HG02970 (cell line): ENCODE measurements around the gene SLC25A41.
"Not testable (repeated sequence)": the region's sequence is repeated elsewhere in the genome, so short reads cannot be mapped to it uniquely, and the experiment has no call there.

Source experiments
- ATAC-seq: cut with Tn5 transposase; IDR thresholded peaks from one replicate; pipeline ENCODE4 v1.9.1; 2021; ENCODE audit warnings: mild to moderate bottlenecking, moderate library complexity, moderate number of reproducible peaks; ENCODE audit not compliant: unreplicated experiment, low FRiP score

Gene SLC25A41

DNA sequence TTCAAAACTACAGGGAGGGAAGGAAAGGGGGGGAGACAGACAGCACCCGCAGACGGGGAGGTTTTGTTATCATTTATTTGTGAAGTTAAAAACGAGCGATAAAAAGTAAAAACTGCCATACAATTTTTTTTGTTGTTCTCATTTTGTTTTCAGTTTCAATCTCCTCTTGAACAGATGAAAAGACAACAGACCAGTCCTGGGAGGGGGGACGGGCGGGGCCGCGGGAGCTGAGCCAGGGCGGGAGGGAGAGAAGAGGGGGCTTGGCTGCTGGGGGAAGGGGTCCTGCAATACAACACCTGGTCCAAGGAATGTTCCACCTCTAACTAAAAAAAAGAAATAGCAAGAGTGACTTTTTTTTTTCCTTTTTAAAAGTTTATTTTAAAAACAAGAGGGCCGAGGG is 20.3 kb downstream of the SLC25A41 start:
- no peak for ATAC-seq

DNA sequence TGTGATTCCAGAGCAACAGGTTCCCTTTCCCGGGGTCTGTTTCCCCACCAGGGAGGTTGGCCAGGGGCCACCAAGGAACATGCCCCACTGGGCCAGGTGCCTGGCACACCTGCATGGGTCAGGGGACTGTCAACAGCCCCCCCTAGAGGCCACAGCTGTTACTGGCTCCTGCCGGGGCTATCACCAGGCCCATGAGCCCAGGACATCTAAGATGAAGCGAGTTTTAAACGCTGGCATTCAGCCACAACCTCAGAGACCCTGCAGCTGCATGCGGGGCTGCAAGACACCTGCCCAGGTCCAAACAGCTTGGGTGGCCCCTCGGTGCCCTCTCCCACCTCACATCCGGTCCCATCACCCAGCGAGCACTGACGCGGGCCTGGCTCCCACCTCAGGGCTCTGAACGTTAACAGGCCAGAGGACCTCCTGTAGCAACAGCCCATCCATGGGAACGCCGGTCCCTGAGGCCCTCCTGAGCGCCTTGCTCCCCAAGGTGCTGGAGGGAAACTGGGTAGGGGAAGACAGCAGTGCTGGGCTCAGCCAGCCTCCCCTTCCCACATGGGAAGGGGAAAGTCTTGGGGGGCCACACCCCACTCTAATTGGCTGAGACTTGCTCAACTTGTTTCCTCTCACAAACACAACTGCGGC is 21.0 kb downstream of the SLC25A41 start:
- ATAC-seq = no peak

DNA sequence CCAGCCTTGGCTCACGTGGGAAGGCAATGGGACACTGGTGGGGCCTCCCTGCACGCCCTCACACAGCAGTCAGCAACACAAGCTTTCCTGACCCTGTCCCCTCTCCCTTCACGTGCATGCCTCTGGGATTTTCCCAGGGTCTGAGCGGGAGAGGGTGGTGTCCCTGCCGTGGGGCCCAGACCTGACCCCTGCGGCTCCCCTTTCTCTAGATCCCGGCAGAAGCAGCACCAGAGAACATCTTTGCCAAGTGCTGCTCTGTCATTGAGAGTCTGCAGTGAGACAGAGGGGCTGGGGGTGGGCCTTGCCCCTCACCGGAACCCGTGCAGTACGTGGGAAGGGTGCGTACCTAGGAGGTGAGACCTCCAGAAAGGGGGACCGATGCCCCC is 21.5 kb downstream of the SLC25A41 start:
- no peak for ATAC-seq

DNA sequence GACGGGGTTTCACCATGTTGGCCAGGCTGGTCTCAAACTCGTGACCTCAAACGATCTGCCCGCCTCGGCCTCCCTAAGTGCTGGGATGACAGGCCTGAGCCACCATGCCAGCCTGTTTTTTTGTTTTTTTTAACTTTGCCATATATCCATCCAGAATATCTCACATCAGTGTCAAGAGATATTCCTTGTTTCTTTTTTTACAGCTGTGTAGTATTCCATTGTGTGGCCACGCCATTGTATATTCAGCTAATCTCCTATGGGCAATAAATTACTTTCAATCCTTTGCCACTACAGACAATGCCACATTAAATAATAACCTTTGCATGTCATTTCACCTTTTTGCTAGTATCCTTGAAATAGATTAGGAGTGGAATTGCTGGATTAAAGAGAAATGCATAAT is 24.2 kb downstream of the SLC25A41 start:
- no peak for ATAC-seq

DNA sequence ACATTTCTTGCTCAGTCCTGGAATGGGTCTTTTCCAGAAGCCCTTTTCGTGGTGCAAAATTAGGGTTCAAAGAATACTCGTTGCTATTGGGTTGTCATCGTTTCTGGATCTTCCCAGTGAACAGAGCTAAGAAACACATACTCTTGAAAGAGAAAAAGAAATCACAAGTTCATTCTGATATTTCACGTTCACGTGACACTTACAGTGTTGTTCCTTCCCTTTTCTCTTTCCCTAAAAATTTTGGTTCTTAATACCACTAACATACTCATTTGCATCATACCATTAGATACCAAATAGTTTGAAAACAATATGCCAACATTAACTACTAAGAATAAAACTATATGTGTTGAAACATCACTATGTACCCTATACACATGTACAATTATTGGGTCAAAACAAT is 27.2 kb downstream of the SLC25A41 start:
- ATAC-seq = no peak

DNA sequence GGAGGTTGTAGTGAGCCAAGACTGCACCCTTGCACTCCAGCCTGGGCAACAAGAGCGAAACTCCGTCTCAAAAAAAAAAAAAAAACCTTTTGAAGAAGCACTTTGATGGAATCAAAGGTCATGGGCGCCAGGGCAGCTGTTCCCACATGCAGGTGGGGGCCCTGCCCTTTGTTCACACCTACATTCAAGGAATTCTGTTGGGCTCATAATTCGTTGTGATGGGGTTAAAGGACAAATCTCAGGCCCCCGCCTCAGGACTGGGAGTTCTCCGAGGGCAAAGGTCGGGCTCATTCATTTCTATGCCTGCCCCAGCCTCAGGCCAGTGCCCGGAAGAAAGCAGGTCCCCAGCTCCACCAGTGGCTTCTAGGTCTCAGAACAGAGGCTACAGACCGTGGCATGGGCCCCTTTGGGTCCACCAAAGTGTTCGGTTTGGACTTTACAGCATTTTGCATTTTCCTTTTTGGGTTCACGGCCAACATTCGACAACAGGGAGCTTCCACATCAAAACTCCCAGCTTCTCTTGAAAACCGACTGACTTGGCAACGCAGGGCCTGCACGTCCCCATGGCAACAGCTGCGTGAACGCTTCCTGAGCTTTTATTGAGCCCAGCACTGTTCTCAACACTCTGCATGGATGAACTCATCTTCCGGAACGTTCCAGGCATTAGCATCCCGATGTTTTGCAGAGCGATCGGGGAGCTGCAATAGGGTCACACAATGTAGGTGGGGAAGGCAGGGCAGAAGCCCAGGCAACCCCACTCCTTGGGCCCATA is 30.5 kb downstream of the SLC25A41 start:
- ATAC-seq = no peak

DNA sequence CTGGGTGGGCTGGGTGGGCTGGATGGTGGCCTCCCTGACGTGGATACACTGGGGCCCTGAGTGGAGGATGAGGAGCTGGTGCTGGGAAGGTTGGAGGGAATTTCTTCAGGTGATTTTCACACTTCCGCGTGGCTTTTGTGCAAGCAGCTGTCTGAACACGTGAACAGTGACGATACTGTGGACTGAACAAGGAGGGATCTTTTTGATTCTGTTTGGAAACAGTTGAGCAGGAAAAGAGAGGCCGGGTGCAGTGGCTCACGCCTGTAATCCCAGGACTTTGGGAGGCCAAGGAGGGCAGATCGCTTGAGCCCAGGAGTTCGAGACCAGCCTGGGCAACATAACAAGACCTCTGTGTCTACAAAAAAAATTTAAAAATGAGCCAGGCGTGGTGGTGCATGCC is 31.5 kb downstream of the SLC25A41 start:
- no peak for ATAC-seq

DNA sequence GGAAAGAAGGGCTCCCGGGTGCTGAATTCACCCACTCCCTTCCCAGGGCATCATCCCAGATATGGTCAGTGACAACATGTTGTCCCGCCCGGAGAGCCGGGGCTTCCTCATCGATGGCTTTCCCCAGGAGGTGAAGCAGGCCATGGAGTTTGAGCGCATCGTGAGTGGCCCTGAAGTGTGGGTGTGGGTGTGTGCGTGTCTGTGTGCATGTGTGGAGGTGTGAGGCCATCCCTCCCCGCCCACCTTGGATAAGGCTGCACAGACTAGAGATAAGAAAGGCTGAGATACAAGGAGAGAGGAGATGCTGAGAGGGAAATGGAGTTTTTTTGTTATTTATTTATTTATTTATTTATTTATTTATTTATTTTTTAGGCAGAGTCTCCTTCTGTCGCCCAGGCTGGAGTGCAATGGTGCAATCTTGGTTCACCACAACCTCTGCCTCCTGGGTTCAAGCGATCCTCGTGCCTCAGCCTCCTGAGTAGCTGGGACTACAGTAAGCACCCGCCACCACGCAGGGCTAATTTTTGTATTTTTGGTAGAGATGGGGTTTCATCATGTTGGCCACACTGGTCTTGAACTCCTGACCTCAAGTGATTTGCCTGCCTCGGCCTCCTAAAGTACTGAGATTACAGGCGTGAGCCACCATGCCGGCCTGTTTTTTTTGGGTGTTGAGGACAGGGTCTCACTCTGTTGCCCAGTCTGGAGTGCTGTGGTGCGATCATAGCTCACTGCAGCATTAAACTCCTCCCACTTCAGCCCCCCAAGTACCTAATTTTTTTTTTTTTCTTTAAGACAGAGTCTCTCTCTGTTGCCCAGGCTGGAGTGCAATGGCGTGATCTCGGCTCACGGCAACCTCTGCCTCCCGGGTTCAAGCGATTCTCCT is 33.3 kb downstream of the SLC25A41 start:
- not testable (repeated sequence) for ATAC-seq

DNA sequence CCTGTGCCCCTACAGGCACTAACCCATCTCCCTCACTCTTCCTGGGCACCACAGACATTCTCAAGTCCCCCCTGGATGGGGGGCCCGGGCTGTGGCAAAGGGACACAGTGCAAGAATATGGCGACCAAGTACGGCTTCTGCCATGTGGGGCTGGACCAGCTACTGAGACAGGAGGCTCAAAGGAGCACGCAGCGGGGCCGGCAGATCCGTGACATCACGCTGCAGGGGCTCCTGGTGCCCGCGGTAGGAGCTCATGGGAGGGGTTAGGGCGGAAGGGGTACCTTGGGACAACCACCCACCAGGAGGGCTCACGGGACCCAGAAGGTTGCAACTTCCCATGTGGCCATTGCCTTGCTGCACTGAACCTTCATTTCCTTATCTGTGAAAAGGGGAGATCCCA is 37.3 kb downstream of the SLC25A41 start:
- no peak for ATAC-seq

DNA sequence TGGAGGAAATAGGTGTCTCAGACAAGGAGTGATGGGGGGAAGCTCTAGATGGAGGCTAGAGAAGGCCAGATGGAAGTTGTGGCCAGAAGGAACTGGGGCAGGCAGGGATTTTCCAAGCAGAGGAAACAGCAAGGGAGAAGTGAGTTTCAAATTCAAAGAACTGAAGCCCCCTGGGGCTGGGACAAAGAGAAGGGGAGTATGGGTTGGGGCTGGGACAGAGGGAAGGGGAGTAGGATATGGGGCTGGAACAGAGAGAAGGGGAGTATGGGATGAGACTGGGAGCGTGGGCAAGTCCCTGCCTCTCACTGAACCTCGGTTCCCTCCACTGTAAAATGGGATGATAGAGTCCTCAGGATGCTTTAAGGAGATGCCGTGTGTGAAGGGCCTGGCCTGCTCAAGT is 38.7 kb downstream of the SLC25A41 start:
- ATAC-seq = no peak

DNA sequence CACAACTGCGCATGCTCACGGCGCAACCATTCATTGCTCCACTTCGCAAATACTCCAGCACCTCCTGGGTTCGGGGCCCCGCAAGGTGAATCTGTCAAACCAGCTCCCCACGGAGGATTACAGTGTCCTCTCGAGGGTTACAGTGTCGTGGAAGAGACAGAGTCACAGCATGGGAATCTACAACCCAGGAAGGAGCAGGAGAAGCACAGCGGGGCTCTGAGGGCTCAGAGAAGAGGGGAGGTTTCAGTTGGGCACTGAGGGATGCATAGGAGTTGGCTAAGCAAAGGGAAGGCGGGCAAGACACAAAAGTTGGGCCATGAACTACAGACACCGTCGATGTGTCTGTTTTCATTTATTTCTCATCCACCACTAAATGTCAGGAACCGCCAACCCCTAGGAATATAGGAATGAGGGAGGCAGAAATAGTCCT is 39.6 kb downstream of the SLC25A41 start:
- no peak for ATAC-seq

DNA sequence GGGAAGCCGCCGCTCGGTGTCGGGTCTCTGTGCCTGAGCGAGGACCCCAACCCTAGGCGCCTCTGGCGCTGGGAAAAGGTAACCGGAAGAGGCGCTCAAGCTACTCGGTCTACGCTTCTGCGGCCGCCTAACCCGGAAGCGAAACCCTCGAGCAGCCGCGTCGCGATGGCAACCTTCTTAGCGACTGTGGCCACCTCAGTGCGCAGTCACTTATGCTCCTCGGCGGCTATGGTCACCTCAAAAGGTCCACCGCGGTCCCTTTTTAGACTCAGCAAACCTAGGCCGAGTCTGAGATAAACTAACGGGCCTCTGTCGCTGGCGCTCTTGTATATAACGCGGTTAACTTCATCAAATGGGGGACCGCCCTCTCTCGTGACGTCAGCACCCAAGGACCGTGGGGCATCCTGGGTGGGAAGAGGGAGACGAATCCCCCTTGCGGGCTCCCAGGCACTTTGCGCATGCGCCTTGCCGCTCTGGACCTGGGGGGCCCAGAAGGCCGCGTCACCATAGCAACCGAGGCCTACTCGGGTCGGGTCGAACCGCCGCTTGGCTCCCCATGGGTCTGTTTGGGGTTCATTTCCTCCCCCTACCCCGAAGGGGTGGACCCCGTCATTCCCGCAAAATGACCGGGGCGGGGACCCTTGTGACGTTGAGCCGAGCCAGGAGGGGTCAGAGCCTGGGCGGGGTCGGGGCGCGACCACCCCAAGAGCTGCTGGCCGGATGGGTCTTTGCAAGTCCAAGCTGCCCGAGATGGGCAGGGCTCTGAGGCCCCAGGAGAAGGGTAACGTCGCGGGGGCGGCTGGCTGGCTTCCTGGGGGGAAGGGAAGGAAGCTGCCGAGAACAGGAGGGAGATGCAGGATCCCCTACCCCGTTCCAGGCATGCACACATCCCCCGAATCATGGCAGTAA is 40.2 kb downstream of the SLC25A41 start, which contains the start of gene GTF2F1:
GTF2F1 (minus strand) TSS at position 91 of the 909 bp plus-strand sequence. CDS start 169 bp downstream, outside the sequence.
- ATAC-seq = peak; percentile 86

DNA sequence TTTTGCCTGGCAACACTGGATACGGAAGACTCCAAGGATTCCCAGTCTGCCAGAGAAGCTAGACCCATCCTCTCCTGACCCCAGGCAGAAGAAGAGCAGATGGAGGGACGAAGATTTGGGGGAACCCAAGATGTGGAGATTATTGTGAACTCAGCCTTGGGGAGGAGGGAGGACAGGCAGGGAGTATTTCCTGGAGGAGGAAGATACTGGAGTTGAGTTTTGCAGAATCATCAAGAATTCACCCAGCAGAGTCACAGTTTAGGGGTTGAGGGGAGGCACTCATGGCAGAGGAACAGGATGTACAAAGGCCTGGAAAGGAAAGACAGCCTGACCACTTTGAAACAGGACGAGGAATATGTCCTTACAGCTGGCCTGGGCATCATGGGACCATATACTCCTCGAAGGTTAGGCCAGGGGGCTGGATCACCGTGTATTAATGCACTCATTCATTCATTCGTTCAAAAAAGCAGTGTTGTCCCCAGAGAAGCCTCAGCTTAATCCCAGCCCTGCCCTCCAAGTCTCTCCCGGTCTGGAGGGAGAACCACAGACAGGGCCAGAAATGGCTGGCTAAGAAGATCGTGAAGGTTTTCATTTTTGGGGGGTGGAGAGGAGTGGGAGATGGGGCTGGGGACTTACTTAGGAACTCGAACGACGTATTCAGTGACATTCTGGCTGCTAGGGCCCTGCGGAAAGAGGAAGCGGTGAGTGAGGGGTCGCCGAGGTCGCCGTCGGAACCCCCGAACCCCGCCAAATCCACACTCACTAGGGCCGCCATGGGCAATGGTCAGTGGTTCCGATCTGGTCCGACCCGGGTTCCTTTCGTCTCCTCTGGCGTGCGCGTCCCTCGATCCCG is 41.1 kb downstream of the SLC25A41 start:
- ATAC-seq = peak; percentile 11

DNA sequence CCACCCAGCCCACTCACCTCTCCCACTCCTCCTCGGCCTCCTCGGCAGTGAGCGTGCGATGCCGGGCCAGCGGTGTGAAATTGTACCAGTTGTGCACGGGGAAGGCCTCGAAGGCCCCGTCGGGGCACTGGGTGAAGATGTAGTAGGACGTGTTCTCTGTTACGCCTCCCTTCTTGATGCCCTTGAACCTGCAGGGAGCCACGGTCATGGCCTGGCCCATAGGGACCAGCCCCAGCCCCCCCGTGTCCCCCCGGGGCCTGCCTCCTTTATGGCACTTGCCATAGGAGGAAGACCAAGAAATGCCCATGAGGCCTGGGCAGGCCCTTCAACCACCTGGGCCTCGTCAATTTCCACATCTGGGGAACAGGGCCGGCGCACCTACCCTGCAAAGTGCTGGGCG is 46.2 kb downstream of the SLC25A41 start:
- no peak for ATAC-seq

DNA sequence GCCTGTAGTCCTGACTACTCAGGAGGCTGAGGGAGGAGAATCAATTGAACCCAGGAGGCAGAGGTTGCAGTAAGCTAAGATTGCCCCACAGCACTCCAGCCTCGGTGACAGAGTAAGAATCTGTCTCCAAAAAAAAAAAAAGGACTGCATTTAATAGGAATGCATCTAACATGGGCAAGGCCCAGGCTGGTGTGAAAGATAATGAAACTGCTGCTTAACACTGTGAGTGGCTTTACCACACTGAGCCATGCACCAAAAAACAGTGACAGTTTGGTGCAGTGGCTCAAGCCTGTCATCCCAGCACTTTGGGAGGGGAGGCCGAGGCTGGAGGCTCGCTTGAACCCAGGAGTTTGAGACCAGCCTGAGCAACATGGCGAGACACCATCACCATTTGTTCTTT is 49.2 kb downstream of the SLC25A41 start:
- no peak for ATAC-seq

DNA sequence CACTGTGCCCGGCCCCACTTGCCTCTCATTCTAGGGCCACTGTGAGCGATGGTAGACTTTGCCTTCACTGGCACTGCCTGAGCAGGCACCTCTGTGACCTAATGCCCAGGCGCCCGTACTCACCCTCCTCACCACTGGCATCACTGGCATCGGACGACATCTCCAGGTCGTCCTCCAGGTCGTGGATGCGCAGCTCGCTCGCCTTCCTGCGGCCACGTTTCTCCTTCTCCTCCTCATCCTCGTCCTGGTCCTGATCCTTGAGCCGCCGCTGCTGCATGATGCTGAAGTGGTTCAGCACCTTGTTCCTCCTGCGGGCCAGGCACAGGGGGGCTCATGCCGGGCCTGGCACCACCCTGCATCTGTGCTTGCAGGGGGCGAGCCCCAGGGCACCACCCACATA is 50.4 kb downstream of the SLC25A41 start:
- ATAC-seq = no peak

DNA sequence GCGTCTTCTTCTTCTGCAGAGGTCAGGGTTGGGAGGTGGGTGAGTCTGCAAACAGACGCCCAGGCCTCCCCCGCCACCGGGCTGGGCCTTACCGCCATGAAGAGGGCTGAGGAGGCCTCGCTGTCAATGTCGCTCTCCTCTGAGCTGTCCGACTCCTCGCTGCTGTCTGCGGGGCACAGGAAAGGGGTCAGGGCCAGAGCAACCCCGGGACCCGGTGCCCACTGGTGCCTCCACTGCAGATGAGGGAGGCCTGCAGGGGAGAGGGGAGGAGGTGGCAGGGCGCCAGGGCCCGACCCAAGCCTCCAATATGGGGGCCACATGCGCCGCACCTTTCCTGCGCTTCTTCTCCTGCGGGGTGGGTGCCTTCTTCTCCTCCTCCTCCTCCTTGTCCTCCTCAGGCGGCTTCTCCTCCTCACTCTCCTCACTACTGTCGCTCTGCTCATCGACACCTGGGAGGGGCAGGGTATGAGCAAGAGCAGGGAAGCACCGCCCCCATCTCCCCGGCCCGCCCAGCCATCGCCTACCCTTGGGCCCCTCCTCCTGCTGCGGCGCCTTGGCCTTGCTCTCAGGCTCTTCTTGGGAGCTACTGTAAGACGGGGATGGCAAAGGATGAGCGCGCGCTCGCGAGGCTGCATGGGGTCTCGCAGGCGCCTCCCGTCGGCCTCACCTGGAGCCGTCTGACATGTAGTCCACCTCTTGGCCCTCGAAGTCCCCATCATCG is 52.4 kb downstream of the SLC25A41 start:
- no peak for ATAC-seq

DNA sequence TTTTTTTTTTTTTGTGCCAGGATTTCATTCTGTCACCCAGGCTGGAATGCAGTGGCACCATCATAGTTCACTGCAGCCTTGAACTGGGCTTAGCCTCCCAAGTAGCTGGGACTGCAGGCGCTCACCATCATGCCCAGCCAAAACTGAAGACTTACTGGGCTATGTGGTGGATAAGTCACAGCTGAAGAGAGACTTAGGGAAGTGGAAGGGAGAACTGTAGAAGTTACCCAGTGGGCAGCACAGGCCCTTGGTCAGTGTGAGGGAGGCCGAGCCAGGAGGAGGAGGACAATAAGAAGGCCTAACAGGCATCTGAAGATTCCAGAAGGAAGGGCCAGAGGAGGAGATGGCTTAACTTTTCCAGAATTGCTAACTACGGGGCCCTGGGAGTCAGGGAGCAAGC is 53.8 kb downstream of the SLC25A41 start:
- no peak for ATAC-seq

DNA sequence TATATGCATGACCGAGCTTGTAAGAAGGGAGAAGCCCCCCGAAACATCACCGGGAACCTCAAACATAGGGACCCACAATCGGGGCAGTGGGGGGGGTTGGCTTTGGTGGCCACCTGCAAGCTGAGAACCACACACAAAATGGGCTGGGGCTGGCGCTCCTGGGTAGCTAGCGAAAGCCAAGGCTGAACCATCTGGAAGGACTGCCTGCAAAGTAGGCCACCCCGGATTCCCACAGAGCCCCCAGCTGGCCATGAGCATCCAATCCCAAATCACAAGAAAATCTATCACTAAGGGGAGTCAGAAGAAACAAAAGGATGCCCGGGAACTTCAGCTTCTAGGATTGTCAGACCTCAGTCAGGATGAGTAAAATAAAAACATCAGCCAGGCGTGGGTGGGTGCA is 55.1 kb downstream of the SLC25A41 start:
- ATAC-seq = no peak
